Hepatic stellate cell (primary cell): Measurements from ENCODE around the gene C1orf122.

ENCODE experiments used
- DNase-seq: peaks from one replicate; pipeline ENCODE4 v3.0.0; 2011; ENCODE audit warnings: low spot score

The C1orf122 gene

GRCh38 chr1:37845049-37845646 lies 37.6 kb downstream of the C1orf122 start:
- DNase-seq: no peak

- no peak for DNase-seq
These were observed 38.2 kb downstream of the C1orf122 start for GRCh38 chr1:37845786-37846185.

- DNase-seq: no peak
These were observed 39.2 kb downstream of the C1orf122 start for GRCh38 chr1:37846647-37847339.

GRCh38 chr1:37849480-37849879 lies 41.9 kb downstream of the C1orf122 start:
- no peak for DNase-seq

GRCh38 chr1:37850352-37850955 lies 42.9 kb downstream of the C1orf122 start:
- no peak for DNase-seq

GRCh38 chr1:37851262-37851661 lies 43.7 kb downstream of the C1orf122 start:
- no peak for DNase-seq

- DNase-seq: no peak
These were observed 44.2 kb downstream of the C1orf122 start for GRCh38 chr1:37851782-37852210.

GRCh38 chr1:37853157-37853556 lies 45.6 kb downstream of the C1orf122 start:
- no peak for DNase-seq

- DNase-seq: no peak
These were observed 46.8 kb downstream of the C1orf122 start for GRCh38 chr1:37854406-37854805.
